Measurements from ENCODE around the gene PTPN7. TPM values are rescaled to one million over a fixed set of nuclear protein-coding genes. Genes with fewer than 3 reads are reported as not detected.

The PTPN7 gene
- total and polyA plus RNA-seq, 2 of the 13 experiments (the other 11 are each of a cell fraction or from before 2014, with no cell fraction given): not detected

DNA sequence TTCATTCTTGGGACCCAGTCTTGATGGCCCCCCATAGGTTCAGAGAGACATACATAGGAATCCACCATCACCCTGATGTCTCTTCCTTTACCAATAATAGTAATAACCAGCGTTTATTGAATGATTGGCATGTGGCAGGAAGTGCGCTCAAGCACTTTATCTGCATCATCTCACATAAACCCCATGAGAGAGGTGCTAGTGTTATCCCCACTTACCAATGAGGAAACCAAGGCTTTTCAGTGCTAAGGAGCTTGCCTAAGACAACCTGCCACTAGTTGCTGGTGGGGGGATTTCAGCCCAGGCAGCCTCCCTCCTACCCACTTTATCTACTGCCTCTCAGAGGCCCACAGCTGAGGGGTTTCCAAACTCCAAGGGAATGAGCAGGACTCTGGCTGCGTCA, 40.9 kb upstream of the PTPN7 start (continued):
- TF ChIP-seq, protein P1, sequence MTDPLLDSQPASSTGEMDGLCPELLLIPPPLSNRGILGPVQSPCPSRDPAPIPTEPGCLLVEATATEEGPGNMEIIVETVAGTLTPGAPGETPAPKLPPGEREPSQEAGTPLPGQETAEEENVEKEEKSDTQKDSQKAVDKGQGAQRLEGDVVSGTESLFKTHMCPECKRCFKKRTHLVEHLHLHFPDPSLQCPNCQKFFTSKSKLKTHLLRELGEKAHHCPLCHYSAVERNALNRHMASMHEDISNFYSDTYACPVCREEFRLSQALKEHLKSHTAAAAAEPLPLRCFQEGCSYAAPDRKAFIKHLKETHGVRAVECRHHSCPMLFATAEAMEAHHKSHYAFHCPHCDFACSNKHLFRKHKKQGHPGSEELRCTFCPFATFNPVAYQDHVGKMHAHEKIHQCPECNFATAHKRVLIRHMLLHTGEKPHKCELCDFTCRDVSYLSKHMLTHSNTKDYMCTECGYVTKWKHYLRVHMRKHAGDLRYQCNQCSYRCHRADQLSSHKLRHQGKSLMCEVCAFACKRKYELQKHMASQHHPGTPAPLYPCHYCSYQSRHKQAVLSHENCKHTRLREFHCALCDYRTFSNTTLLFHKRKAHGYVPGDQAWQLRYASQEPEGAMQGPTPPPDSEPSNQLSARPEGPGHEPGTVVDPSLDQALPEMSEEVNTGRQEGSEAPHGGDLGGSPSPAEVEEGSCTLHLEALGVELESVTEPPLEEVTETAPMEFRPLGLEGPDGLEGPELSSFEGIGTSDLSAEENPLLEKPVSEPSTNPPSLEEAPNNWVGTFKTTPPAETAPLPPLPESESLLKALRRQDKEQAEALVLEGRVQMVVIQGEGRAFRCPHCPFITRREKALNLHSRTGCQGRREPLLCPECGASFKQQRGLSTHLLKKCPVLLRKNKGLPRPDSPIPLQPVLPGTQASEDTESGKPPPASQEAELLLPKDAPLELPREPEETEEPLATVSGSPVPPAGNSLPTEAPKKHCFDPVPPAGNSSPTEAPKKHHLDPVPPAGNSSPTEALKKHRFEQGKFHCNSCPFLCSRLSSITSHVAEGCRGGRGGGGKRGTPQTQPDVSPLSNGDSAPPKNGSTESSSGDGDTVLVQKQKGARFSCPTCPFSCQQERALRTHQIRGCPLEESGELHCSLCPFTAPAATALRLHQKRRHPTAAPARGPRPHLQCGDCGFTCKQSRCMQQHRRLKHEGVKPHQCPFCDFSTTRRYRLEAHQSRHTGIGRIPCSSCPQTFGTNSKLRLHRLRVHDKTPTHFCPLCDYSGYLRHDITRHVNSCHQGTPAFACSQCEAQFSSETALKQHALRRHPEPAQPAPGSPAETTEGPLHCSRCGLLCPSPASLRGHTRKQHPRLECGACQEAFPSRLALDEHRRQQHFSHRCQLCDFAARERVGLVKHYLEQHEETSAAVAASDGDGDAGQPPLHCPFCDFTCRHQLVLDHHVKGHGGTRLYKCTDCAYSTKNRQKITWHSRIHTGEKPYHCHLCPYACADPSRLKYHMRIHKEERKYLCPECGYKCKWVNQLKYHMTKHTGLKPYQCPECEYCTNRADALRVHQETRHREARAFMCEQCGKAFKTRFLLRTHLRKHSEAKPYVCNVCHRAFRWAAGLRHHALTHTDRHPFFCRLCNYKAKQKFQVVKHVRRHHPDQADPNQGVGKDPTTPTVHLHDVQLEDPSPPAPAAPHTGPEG (CRISPR knock-in tag; IDR thresholded peaks at IDR 0.05): no peak
- TF ChIP-seq, protein P2, sequence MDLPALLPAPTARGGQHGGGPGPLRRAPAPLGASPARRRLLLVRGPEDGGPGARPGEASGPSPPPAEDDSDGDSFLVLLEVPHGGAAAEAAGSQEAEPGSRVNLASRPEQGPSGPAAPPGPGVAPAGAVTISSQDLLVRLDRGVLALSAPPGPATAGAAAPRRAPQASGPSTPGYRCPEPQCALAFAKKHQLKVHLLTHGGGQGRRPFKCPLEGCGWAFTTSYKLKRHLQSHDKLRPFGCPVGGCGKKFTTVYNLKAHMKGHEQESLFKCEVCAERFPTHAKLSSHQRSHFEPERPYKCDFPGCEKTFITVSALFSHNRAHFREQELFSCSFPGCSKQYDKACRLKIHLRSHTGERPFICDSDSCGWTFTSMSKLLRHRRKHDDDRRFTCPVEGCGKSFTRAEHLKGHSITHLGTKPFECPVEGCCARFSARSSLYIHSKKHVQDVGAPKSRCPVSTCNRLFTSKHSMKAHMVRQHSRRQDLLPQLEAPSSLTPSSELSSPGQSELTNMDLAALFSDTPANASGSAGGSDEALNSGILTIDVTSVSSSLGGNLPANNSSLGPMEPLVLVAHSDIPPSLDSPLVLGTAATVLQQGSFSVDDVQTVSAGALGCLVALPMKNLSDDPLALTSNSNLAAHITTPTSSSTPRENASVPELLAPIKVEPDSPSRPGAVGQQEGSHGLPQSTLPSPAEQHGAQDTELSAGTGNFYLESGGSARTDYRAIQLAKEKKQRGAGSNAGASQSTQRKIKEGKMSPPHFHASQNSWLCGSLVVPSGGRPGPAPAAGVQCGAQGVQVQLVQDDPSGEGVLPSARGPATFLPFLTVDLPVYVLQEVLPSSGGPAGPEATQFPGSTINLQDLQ (CRISPR knock-in tag; IDR thresholded peaks at IDR 0.05): no peak
- no peak for TF ChIP-seq SP2 (CRISPR knock-in tag; IDR thresholded peaks at IDR 0.05)
- no peak for TF ChIP-seq HNRNPH1 (optimal IDR thresholded peaks at IDR 0.05; ENCODE audit: low read depth, low read length)
- TF ChIP-seq ARNTL (CRISPR knock-in tag; IDR thresholded peaks at IDR 0.05): no peak
- no peak for TF ChIP-seq NFRKB (IDR thresholded peaks at IDR 0.05)
- TF ChIP-seq ZNF331 (CRISPR knock-in tag; IDR thresholded peaks at IDR 0.05): no peak
- no peak for TF ChIP-seq ZNF781 (CRISPR knock-in tag; IDR thresholded peaks at IDR 0.05; ENCODE audit: borderline replicate concordance, not compliant biosample characterization)
- TF ChIP-seq DPF2 (CRISPR knock-in tag; IDR thresholded peaks at IDR 0.05; ENCODE audit: borderline replicate concordance, low read depth): no peak
- TF ChIP-seq ATM (IDR thresholded peaks at IDR 0.05; ENCODE audit: borderline replicate concordance): no peak
- no peak for TF ChIP-seq PHF5A (CRISPR knock-in tag; IDR thresholded peaks at IDR 0.05; ENCODE audit: low read depth, unreplicated experiment)
- no peak for TF ChIP-seq ZNF879 (CRISPR knock-in tag; IDR thresholded peaks at IDR 0.05)
- TF ChIP-seq ELF1 (CRISPR knock-in tag; IDR thresholded peaks at IDR 0.05): no peak
- no peak for TF ChIP-seq SAFB2 (CRISPR knock-in tag; IDR thresholded peaks at IDR 0.05; ENCODE audit: borderline replicate concordance, low read depth)
- TF ChIP-seq SP5 (CRISPR knock-in tag; IDR thresholded peaks at IDR 0.05; ENCODE audit: borderline replicate concordance, low read depth): no peak
